NCI-H69 (cell line): Measurements from ENCODE around the gene INIP.
"Not testable (repeated sequence)": the region's sequence is repeated elsewhere in the genome, so short reads cannot be mapped to it uniquely, and the experiment has no call there.

Experiments used
- DNase-seq: peaks from one replicate; lab custom pipeline; 2025; lab: John Stamatoyannopoulos, UW

Gene INIP

DNA sequence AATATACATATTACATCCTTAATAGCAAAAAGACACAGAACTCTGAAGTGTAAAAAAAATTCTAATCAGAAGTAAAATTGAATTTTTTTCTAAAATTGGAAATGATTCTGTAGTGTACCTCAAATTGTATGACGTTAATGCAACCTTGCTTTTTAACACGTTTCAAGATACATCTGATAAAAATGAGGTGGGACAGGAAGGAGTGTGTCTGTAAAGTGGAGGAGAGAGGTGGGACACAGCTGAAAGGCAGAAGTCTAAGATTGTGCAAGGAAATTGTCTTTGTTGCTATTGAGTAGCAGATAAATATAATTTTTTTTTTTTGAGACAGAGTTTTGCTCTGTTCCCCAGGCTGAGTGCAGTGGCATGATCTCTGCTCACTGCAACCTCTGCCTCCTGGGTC, 17.0 kb upstream of the INIP start:
- no peak for DNase-seq

DNA sequence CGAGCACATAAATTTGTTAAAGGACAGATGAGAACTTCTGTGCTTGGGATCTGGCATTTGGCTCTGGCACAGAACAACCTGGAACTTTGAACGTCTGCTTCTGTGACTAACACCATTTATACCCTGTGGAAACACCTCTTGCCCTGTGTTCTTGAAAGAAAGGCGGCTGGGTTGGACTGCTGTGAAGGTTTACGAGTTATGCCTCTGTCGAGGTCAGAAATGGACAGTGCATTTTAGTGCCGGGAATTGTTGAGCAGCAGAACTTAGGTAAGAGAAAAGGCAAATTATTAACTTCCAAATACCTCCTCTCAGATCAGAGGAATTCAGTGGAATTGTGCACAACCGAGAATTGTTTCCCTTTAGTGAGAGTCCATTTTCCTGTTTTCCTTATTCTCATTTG, 14.1 kb upstream of the INIP start:
- DNase-seq = no peak

DNA sequence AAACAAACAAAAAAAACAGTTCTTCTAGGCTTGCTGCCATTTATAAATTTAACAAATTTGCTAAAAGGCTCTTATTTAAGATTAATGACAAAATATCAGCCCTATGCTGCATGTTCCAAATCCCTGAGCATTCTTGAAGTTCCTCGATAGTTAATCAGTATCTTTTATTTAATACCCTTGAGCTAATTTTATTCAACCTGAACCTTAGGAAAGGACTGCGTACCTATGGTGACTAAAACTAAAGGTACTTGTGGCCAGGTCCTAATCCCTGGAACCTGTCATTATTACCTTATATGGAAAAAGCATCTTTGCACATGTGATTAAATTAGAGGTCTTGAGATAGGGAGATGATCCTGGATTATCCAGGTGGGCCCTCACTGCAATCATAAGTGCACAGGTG, 10.5 kb upstream of the INIP start:
- DNase-seq = no peak

DNA sequence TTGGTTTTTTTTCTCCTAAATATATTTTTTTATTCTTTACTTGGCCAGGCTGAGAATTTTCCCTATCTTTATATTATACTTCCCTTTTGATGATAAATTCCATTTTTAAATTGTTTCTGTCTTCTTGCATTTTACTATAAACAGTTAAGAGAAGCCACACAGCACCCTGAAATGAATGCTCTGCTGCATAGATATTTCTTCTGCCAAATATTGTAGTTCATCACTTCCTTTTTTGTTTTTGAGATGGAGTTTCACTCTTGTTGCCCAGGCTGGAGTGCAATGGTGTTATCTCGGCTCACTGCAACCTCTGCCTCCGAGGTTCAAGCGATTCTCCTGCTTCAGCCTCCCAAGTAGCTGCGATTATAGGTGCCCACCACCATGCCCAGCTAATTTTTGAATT, 8.5 kb upstream of the INIP start:
- DNase-seq = no peak

DNA sequence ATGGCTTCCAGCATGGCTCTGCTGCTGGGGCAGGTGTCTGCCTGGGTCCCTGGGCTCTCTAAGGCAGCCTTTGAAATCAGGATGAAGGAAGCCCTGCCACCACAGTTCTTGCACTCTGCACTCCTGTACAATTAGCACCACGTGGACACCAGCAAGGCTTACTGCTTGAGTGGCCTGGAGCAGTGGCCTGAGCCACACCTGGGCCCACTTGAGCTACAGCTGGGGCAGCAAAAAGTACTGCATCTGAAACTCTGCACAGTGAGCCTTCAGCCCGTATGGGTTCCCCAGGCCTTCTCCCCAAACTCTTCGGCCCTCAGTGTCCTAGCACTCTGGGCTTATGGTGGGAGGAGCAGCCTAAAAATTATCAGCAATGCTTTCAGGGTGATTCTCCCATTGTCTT, 8.0 kb upstream of the INIP start:
- no peak for DNase-seq

DNA sequence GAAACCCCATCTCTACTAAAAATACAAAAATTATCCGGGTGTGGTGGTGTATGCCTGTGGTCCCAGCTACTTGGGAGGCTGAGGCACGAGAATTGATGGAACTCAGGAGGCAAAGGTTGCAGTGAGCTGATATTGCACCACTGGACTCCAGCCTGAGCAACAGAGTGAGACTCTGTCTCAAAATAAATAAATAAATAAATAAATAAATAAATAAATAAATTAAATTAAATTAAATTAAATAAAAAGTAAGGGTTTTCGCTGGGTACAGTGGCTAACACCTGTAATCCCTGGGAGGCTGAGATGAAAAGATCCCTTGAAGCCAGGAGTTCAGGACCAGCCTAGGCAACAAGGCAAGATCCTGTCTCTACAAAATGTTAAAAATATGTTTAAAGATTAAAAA, 4.8 kb upstream of the INIP start:
- not testable (repeated sequence) for DNase-seq

DNA sequence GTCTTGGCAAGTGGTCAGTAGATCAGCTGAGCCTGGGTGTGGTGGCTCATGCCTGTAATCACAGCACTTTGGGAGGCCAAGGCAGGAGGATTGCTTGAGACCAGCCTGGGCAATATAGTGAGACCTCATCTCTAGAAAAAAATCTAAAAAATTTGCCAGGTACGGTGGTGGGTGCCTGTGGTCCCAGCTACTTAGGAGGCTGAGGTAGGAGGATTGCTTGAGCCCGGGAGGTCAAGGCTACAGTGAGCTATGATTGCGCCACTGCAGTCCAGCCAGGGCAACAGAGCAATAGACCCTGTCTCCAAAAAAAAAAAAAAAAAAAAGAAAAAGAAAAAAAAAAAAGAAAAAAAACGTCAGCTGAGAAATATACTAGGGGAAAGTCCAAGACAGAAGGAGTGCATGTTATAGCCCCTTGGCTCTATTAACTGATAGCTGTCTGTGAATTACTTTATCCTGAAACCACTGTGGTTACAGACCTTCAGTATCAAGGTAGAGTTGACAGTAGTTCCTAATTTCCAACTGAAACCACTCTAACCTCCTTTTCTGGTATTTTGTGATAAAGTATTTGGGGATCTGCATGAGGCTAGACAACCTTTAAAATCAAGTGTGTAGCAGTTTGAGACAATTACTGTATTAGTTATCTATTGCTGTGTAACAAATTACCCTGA, 2.3 kb upstream of the INIP start:
- no peak for DNase-seq

DNA sequence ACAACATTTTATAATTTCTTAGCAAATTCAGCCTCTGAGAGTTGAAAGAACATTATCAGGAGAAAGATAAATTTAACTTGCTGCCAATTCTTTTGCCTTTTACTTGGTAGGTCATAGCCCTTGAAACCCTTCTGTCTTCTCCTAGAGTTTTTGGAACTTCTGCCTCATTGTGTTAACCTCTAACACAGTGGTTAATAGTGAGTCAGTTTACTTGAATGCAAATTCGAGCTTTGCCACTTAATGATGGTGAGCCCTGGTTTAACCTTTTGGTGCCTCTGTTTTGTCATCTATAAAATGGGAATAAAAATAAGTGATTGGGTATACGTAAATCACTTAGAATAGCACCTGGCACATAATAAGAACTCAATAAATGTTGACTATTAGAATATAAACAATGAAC, 1.8 kb upstream of the INIP start:
- no peak for DNase-seq

DNA sequence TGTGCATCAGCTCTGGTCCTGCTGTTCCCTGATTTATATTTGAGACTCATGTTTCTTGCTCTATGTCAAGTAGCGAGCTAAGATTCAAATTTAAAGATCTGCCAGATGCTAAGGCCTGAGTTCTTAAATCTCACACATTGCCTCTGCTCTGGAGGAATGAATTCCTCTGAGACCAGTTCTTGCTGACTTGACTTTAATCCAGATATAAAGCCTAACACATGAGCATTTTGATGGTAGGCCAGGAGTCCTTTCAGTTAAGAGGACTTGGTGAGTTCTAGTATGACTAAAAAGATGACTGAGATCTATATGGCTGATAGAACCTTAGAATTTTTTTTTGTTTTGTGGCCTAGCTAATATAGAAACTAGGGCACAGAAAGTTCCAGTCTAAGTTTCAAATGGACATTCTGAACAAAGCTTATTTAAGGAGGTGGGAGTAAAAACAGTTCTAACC, 1.3 kb upstream of the INIP start:
- no peak for DNase-seq

DNA sequence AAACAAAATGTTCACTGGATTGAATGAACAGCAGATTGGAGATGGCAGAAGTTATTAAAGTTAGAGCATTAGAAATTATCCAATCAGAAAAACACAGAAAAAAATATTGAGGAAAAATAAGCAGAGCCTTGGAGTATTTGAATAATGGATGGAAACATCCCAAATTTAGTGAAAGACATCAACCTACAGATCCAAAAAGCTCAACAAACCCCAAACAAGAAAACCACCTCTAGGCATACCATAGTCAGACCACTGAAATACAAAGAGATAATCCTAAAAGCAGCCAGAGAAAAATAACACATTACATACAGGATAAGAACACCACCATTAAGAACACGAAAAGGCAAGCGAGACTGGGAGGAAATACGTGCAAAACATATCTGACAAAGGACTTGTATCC, 5.2 kb downstream of the INIP start:
- DNase-seq = no peak

DNA sequence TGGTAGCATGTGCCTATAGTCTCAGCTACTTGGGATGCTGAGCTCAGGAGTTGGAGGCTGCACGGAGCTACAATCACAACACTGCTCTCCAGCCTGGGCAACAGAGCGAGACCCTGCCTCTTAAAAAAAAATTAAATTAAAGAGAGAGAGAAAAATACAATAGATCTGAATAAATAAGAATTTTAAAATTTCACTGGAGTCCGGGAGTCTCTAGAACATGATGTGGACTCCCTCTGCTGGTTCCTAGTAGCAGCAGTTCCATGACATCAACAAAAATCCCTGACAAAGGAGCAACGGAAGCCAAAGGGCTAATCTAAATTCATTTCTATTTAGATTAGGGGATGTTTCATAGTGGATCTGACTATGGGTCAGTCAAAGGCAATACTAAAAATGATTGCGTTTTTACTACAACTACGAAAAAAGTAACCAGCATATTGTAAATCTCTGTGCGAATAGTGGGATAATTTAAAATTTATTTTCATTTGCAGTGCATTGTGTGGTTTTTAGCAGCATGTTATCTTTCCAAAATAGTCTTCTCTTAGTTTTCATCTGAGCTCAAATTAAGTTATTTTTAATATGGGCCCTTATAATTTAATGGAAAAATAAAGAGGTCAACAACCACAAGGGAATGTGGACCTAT, 6.7 kb downstream of the INIP start:
- peak; percentile 16 for DNase-seq

DNA sequence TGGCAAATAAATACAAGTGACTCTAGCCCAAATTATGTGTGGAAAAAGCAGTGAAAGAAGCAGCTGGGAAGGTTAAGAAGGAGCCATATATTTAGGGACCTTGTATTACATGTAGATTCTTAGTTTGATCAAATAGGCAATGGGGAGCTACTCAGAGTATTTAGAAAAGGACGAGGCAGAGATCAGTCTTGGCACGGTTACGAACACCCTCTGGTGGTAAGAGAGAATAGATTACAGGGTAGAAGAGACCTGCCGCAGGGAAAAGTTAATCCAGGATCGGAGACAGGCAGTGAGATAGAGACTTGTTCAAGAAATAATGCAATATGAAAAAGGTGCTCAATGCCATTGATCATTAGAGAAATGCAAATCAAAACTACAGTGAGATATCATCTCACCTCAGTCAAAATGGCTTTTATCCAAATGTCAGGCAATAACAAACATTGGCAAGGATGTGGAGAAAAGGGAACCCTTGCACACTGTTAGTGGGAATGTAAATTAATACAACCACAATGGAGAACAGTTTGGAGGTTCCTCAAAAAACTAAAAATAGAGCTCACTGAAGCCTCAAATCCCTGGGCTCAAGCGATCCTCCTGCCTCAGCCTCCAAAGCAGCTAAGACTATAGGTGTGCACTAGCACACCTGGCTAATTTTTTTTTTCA, 12.0 kb downstream of the INIP start:
- peak; percentile 35 for DNase-seq

DNA sequence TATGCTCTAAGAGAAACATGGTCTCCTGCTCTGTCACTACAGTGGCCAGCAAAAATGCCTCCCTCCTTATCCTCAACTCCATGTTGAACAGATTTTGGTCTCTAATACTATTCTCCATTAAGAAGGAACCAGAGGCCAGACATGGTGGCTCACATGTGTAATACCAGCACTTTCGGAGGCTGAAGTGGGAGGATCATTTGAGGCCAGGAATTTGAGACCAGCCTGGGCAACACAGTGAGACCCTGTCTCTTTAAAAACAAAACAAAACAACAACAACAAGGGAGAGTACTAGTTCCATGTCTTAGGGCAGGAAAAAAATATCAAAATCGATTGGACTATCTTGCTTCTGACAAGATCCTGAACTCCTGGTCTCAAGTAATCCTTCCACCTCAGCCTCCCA, 14.6 kb downstream of the INIP start:
- no peak for DNase-seq

DNA sequence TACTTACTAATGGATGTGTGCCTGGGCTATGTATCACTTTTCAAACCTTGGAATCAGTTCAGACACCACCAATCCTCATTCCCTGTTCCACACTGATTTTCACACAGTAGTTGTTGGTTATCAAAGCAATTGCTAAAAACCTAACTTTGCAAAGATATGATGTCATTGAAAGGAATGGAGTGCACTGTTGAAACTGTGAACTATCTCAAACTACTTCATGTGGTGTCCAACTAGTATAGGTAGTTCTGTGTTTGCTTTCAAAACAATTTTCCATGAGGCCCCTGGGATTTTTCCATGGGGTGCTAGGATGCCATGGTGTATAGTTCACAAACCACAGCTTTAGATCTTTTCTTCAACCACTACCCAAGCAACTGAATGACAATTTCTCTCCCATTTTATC, 17.8 kb downstream of the INIP start:
- DNase-seq = no peak

DNA sequence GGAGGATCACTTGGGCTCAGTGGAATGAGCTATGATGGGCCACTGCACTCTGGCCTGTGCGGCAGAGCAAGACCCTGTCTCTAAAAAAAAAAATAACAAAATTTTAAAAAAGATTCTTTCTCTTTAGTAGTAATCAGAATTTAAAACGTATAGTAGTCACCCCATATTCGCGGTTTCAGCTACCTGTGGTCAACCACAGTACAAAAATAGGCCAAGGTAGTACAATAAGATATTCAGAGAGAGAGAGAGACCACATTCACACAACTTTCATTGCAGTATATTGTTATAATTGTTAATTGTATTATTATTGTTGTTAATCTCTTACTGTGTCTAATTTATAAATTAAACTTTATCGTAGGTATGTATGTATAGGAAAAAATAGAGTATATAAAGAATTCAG, 18.7 kb downstream of the INIP start:
- DNase-seq = no peak

DNA sequence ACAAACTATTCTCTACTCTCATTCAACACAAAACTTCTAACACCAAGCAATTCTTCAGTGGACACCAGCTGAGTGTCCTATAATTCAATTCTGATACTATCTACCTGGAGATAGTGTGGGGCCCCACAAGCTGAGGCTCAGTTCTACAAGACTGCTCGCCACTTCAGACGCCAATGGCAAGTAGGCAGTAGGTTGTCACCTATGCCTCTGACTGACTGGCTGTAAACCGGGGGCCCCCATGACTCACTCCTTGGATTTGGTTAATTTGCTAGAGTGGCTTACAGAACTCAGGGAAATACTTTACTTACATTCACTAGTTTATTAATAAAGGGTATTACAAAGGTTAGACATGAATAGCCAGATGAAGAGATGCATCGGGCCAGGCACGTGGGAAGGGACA, 21.5 kb downstream of the INIP start:
- DNase-seq = no peak

DNA sequence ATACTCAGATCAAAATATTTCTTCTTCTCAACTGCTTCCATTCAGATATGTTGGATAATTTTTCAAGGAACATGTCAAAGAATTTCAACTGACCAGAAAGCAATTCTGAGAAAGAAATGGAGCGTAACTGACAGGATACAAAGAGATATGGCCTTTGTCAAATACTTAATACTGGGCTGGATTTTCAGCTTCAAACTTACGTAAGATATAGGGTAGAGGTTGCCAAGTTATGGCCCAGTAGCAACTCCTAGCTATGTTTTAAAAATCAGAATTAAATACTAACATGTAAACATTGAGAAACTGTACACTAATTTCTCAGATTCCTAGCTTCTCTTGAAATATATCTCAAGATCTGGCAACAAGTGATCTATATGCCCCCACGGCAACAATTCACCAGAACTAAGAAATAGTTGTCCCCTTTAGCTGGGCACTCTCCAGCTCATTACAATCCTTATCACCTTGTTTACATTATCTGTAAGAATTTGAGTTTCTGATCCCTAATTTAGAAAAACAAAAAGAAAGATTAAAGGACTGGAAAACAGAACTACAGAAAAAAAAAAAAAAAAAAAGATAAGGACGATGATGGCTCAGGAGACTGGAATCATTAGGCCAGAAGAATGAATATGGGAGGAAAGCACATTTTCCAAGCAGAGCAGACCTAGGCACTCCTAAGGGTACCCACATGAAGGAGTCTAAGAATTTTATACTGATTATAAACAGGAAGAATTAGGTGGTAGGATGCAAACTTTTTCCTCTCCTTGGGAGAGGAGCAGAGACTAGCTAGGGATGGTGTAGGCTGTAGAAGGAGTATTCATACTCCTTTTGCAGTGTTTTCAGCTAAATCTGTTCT, 23.0 kb downstream of the INIP start:
- no peak for DNase-seq

DNA sequence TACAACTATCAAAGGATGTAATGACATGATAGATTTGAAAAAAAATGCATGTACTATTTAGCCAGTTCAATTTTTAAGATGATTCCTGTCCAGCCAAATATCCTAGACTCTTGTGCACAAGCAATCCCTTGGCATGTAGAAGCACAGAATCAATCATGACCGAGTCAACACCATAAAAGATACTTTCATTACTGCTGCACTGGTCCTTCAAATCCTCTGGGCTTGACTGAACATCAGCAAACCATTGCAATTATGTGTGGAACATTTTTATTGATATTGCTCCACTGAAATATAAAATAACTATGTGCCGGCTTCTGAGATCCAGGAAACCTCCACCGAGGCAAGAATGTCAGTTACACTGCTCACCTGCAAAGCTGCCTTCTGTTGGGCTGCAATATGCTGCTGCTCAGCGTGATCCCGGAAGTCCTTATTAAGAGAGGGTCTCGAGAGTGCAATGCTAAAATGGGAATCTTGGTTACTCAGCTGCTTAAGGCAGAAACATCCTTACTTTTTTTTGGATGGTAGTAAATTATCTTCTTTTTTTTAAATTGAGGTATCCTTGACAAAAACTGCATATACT, 28.7 kb downstream of the INIP start:
- no peak for DNase-seq

DNA sequence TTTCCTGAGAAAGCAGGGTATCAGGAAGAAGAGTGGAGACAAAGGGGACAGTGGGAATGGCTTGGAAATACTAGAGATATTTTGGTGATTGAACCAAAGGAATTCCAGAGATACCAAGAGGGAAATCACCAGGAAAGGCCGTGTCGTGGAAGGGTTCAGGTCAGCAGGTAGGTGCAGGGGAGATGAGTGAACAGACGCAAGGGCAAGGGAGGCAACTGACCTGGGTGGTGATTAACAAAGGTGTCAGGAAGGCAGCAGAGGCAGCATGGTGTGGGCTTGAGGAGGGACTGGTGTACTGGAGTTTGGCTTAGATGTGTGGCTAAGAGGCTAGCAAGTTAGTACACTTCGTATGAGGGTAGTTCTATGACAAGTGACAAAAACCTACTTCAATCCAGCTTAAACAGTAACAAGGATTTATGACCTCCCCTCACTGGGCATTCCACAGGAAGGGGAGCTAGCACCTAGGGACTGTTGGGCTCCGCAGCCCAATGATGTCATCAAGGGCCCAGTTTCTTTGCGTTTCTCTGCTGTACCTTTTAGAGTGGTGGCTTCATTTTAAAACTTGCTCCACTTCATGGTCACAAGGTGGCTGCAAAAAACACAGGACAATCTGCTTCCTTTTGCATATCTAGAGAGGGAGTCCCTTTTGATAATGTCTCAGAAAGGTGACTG, 37.0 kb downstream of the INIP start:
- no peak for DNase-seq

DNA sequence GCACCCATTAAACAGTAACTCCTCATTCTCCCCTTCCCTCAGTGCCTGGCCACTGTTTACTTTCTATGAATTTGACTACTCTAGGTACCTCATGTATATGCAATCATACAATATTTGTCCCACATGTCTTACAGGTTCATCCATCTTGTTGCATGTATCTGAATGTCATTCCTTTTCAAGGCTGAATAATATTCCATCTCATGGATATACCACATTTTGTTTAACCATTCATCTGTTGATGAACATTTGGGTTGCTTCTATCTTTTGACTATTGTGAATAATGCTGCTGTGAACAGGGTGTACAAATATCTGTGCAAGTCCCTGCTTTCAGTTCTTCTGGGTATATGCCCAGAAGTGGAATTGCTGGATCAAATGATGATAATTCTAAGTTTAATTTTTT, 40.9 kb downstream of the INIP start:
- DNase-seq = no peak

DNA sequence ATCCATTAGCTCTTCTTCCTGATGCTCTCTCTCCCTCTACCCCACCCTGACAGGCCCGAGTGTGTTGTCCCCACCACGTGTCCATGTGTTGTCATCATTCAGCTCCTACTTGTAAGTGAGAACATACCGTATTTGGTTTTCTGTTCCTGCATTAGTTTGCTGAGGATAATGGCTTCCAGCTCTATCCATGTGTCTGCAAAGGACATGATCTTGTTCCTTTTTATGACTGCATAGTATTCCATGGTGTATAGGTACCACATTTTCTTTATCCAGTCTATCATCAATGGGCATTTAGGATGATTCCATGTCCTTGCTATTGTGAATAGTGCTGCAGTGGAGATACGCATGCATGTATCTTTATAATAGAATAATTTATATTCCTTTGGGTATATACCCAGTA, 44.7 kb downstream of the INIP start:
- DNase-seq = not testable (repeated sequence)
